Activated CD8-positive, alpha-beta memory T cell treated with anti-CD3 and anti-CD28 coated beads, Interleukin-2, amount 10 ng/mL, durations not matched to agents 7 days and 5 days (primary cell): ENCODE results near the gene B2M. TPM values are rescaled to one million over a fixed set of nuclear protein-coding genes. Genes with fewer than 3 reads are reported as not detected.

ENCODE experiments used
- ATAC-seq: fragments of 150-1000 bp; cut with Tn5 transposase; one replicate; pipeline ENCODE4 v1.10.0; 2021; ENCODE audit warnings: moderate library complexity
- CTCF ChIA-PET: fragments of 350-600 bp; sonication (Branson Sonifier 250); formaldehyde crosslinking; loops from one replicate; lab custom pipeline; 2021; ENCODE audit warnings: antibody characterized with exemption; lab: Charles Lee
- DNase-seq: peaks from one replicate; pipeline ENCODE4 v3.0.0-alpha.2; 2020
- H3K27ac Mint-ChIP-seq: one replicate; pipeline ENCODE4 v1.8.0; 2021; ENCODE audit warnings: mild to moderate bottlenecking, mixed read lengths
- H3K27me3 Mint-ChIP-seq: one replicate; pipeline ENCODE4 v1.8.0; 2021; ENCODE audit warnings: mixed read lengths
- H3K36me3 Mint-ChIP-seq: one replicate; pipeline ENCODE4 v1.8.0; 2021; ENCODE audit warnings: mild to moderate bottlenecking, mixed read lengths
- H3K4me1 Mint-ChIP-seq: one replicate; pipeline ENCODE4 v1.8.0; 2021; ENCODE audit warnings: mixed read lengths
- H3K4me3 Mint-ChIP-seq: one replicate; pipeline ENCODE4 v1.8.0; 2021; ENCODE audit warnings: mild to moderate bottlenecking, moderate library complexity, mixed read lengths
- H3K9me3 Mint-ChIP-seq: one replicate; pipeline ENCODE4 v1.8.0; 2022; ENCODE audit warnings: low read depth, mixed read lengths
- total RNA-seq, 2 experiments: library from RNA; stranded (reverse); gene quantifications; one replicate each; pipeline ENCODE4 v1.2.3, GENCODE V29; 2021

The B2M gene
- total RNA-seq, 2 experiments from 2014 or later = 6,920 to 7,161 TPM

- H3K36me3 Mint-ChIP-seq = peaks cover 59% of the 10 kb centered on the region
- no peak overlapping the region for H3K27ac Mint-ChIP-seq
- ATAC-seq (no peak), DNase-seq (no peak)
- peaks cover 21% of the 10 kb centered on the region for H3K4me1 Mint-ChIP-seq
- no peaks in the 10 kb centered on the region for H3K27me3 Mint-ChIP-seq
- no peak overlapping the region for H3K4me3 Mint-ChIP-seq
- H3K9me3 Mint-ChIP-seq = peaks cover 12% of the 10 kb centered on the region
- CTCF ChIA-PET = interaction anchor here (1.1 to 11.9 kb wide), 4 partner anchors 8 to 42 kb away, joined by 3 to 232 read pairs (median 4); partner anchors contain the start of gene SPG11
Measured at GRCh38 chr15:44706946-44707636, 4.2 kb upstream of the B2M start.

- Mint-ChIP-seq H3K36me3 (peaks cover 65% of the 10 kb centered on the region), H3K27me3 (no peaks in the 10 kb centered on the region), H3K4me3 (peak overlapping the region; percentile 95), H3K27ac (peak overlapping the region; percentile 100), H3K4me1 (peaks cover 31% of the 10 kb centered on the region), H3K9me3 (peaks cover under 1% of the 10 kb centered on the region)
- peak; percentile 76 for DNase-seq
- CTCF ChIA-PET = interaction anchor here (0.6 to 11.9 kb wide), 17 partner anchors 12 to 58 kb away, joined by 3 to 232 read pairs (median 4); partner anchors contain the start of genes SPG11 and TRIM69
- peak; percentile 6 for ATAC-seq
Measured at GRCh38 chr15:44710236-44711095, 851 bp upstream of the B2M start.

DNA sequence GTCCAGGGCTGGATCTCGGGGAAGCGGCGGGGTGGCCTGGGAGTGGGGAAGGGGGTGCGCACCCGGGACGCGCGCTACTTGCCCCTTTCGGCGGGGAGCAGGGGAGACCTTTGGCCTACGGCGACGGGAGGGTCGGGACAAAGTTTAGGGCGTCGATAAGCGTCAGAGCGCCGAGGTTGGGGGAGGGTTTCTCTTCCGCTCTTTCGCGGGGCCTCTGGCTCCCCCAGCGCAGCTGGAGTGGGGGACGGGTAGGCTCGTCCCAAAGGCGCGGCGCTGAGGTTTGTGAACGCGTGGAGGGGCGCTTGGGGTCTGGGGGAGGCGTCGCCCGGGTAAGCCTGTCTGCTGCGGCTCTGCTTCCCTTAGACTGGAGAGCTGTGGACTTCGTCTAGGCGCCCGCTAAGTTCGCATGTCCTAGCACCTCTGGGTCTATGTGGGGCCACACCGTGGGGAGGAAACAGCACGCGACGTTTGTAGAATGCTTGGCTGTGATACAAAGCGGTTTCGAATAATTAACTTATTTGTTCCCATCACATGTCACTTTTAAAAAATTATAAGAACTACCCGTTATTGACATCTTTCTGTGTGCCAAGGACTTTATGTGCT lies 527 bp downstream of the B2M start:
- ATAC-seq = peak; percentile 35
- Mint-ChIP-seq H3K4me1 (peaks cover 45% of the 10 kb centered on the region), H3K27ac (peak overlapping the region; percentile 100), H3K9me3 (no peaks in the 10 kb centered on the region), H3K27me3 (no peaks in the 10 kb centered on the region), H3K4me3 (peak overlapping the region; percentile 95), H3K36me3 (peaks cover 75% of the 10 kb centered on the region)
- DNase-seq = peak; percentile 82
- CTCF ChIA-PET = interaction anchor here (1.0 to 11.9 kb wide), 12 partner anchors 13 to 51 kb away, joined by 3 to 232 read pairs (median 5); partner anchors contain the start of genes SPG11 and TRIM69

GRCh38 chr15:44712346-44713005 lies 1.2 kb downstream of the B2M start:
- H3K27ac Mint-ChIP-seq = peak overlapping the region; percentile 100
- H3K9me3 Mint-ChIP-seq = no peaks in the 10 kb centered on the region
- H3K4me1 Mint-ChIP-seq = peaks cover 50% of the 10 kb centered on the region
- peak overlapping the region; percentile 95 for H3K4me3 Mint-ChIP-seq
- DNase-seq = peak; percentile 80
- H3K36me3 Mint-ChIP-seq = peaks cover 77% of the 10 kb centered on the region
- ATAC-seq = peak; percentile 17
- H3K27me3 Mint-ChIP-seq = no peaks in the 10 kb centered on the region
- CTCF ChIA-PET = interaction anchor here (2.4 to 11.9 kb wide), 4 partner anchors 16 to 47 kb away, joined by 35 to 232 read pairs (median 116); partner anchors contain the start of genes SPG11 and TRIM69

DNA sequence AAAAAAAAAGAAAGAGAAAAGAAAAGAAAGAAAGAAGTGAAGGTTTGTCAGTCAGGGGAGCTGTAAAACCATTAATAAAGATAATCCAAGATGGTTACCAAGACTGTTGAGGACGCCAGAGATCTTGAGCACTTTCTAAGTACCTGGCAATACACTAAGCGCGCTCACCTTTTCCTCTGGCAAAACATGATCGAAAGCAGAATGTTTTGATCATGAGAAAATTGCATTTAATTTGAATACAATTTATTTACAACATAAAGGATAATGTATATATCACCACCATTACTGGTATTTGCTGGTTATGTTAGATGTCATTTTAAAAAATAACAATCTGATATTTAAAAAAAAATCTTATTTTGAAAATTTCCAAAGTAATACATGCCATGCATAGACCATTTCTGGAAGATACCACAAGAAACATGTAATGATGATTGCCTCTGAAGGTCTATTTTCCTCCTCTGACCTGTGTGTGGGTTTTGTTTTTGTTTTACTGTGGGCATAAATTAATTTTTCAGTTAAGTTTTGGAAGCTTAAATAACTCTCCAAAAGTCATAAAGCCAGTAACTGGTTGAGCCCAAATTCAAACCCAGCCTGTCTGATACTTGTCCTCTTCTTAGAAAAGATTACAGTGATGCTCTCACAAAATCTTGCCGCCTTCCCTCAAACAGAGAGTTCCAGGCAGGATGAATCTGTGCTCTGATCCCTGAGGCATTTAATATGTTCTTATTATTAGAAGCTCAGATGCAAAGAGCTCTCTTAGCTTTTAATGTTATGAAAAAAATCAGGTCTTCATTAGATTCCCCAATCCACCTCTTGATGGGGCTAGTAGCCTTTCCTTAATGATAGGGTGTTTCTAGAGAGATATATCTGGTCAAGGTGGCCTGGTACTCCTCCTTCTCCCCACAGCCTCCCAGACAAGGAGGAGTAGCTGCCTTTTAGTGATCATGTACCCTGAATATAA lies 2.0 kb downstream of the B2M start:
- DNase-seq (no peak), ATAC-seq (no peak)
- CTCF ChIA-PET = interaction anchor here (1.0 to 11.9 kb wide), 9 partner anchors 9 to 117 kb away, joined by 3 to 232 read pairs (median 6); partner anchors contain the start of genes SPG11 and TRIM69
- Mint-ChIP-seq H3K36me3 (peaks cover 80% of the 10 kb centered on the region), H3K27me3 (no peaks in the 10 kb centered on the region), H3K9me3 (no peaks in the 10 kb centered on the region), H3K27ac (peak overlapping the region; percentile 100), H3K4me3 (peak overlapping the region; percentile 95), H3K4me1 (peaks cover 58% of the 10 kb centered on the region)

GRCh38 chr15:44715142-44715796 lies 4.0 kb downstream of the B2M start:
- ATAC-seq = no peak
- H3K36me3 Mint-ChIP-seq = peaks cover 81% of the 10 kb centered on the region
- no peak for DNase-seq
- CTCF ChIA-PET = interaction anchor here (1.0 to 11.9 kb wide), 5 partner anchors 9 to 71 kb away, joined by 3 to 232 read pairs (median 95); partner anchors contain the start of genes SPG11 and TRIM69
- H3K4me3 Mint-ChIP-seq = peak overlapping the region; percentile 95
- peaks cover 60% of the 10 kb centered on the region for H3K4me1 Mint-ChIP-seq
- peak overlapping the region; percentile 95 for H3K27ac Mint-ChIP-seq
- no peaks in the 10 kb centered on the region for H3K9me3 Mint-ChIP-seq
- H3K27me3 Mint-ChIP-seq = no peaks in the 10 kb centered on the region

DNA sequence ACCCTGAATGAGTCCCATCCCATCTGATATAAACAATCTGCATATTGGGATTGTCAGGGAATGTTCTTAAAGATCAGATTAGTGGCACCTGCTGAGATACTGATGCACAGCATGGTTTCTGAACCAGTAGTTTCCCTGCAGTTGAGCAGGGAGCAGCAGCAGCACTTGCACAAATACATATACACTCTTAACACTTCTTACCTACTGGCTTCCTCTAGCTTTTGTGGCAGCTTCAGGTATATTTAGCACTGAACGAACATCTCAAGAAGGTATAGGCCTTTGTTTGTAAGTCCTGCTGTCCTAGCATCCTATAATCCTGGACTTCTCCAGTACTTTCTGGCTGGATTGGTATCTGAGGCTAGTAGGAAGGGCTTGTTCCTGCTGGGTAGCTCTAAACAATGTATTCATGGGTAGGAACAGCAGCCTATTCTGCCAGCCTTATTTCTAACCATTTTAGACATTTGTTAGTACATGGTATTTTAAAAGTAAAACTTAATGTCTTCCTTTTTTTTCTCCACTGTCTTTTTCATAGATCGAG lies 4.5 kb downstream of the B2M start:
- no peaks in the 10 kb centered on the region for H3K9me3 Mint-ChIP-seq
- peak overlapping the region; percentile 95 for H3K27ac Mint-ChIP-seq
- DNase-seq (no peak), ATAC-seq (no peak)
- peaks cover 81% of the 10 kb centered on the region for H3K36me3 Mint-ChIP-seq
- peak overlapping the region; percentile 95 for H3K4me3 Mint-ChIP-seq
- CTCF ChIA-PET = interaction anchor here (6.0 to 11.9 kb wide), 3 partner anchors 13 to 51 kb away, joined by 95 to 232 read pairs (median 138); partner anchors contain the start of genes SPG11 and TRIM69
- peaks cover 63% of the 10 kb centered on the region for H3K4me1 Mint-ChIP-seq
- H3K27me3 Mint-ChIP-seq = no peaks in the 10 kb centered on the region

DNA sequence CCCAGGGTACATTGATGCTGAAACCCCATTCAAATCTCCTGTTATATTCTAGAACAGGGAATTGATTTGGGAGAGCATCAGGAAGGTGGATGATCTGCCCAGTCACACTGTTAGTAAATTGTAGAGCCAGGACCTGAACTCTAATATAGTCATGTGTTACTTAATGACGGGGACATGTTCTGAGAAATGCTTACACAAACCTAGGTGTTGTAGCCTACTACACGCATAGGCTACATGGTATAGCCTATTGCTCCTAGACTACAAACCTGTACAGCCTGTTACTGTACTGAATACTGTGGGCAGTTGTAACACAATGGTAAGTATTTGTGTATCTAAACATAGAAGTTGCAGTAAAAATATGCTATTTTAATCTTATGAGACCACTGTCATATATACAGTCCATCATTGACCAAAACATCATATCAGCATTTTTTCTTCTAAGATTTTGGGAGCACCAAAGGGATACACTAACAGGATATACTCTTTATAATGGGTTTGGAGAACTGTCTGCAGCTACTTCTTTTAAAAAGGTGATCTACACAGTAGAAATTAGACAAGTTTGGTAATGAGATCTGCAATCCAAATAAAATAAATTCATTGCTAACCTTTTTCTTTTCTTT lies 5.8 kb downstream of the B2M start:
- peaks cover 71% of the 10 kb centered on the region for H3K36me3 Mint-ChIP-seq
- peak overlapping the region; percentile 95 for H3K4me3 Mint-ChIP-seq
- peak overlapping the region; percentile 95 for H3K27ac Mint-ChIP-seq
- H3K27me3 Mint-ChIP-seq = no peaks in the 10 kb centered on the region
- peaks cover 75% of the 10 kb centered on the region for H3K4me1 Mint-ChIP-seq
- ATAC-seq (no peak), DNase-seq (no peak)
- H3K9me3 Mint-ChIP-seq = no peaks in the 10 kb centered on the region
- CTCF ChIA-PET = interaction anchor here (6.0 to 8.5 kb wide), 3 partner anchors 11 to 53 kb away, joined by 75 to 138 read pairs (median 95); partner anchors contain the start of genes SPG11 and TRIM69

DNA sequence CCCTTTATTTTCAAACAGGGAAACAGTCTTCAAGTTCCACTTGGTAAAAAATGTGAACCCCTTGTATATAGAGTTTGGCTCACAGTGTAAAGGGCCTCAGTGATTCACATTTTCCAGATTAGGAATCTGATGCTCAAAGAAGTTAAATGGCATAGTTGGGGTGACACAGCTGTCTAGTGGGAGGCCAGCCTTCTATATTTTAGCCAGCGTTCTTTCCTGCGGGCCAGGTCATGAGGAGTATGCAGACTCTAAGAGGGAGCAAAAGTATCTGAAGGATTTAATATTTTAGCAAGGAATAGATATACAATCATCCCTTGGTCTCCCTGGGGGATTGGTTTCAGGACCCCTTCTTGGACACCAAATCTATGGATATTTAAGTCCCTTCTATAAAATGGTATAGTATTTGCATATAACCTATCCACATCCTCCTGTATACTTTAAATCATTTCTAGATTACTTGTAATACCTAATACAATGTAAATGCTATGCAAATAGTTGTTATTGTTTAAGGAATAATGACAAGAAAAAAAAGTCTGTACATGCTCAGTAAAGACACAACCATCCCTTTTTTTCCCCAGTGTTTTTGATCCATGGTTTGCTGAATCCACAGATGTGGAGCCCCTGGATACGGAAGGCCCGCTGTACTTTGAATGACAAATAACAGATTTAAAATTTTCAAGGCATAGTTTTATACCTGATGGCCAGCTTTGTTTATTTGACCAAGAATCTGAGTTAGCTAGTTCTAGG lies 7.0 kb downstream of the B2M start:
- CTCF ChIA-PET = interaction anchor here (1.1 to 8.5 kb wide), 8 partner anchors 9 to 54 kb away, joined by 3 to 138 read pairs (median 34); partner anchors contain the start of genes SPG11 and TRIM69
- no peak for DNase-seq
- no peaks in the 10 kb centered on the region for H3K9me3 Mint-ChIP-seq

GRCh38 chr15:44718927-44719292 lies 7.6 kb downstream of the B2M start:
- Mint-ChIP-seq H3K27me3 (no peaks in the 10 kb centered on the region), H3K4me3 (peak overlapping the region; percentile 23), H3K4me1 (peaks cover 85% of the 10 kb centered on the region), H3K36me3 (peaks cover 55% of the 10 kb centered on the region), H3K27ac (peak overlapping the region; percentile 95), H3K9me3 (no peaks in the 10 kb centered on the region)
- ATAC-seq (no peak), DNase-seq (no peak)
- CTCF ChIA-PET = interaction anchor here (1.1 to 6.8 kb wide), 7 partner anchors 9 to 134 kb away, joined by 3 to 75 read pairs (median 6); partner anchors contain the start of genes SPG11 and TRIM69

More for the DNA sequence above, 7.0 kb downstream of the B2M start:
- Mint-ChIP-seq H3K36me3 (peaks cover 59% of the 10 kb centered on the region), H3K4me1 (peaks cover 79% of the 10 kb centered on the region), H3K27ac (peak overlapping the region; percentile 95), H3K4me3 (peak overlapping the region; percentile 49), H3K27me3 (no peaks in the 10 kb centered on the region)
- ATAC-seq = no peak
